GM23338 (cell line): ENCODE measurements around the gene ING4.
"Not testable (repeated sequence)": the region's sequence is repeated elsewhere in the genome, so short reads cannot be mapped to it uniquely, and the experiment has no call there.

Experiments used
- CREB1 ChIP-seq: fragments of 250-450 bp; sonication (Bioruptor Pico); IDR thresholded peaks from 2 replicates; pipeline ENCODE4 v1.5.0; 2020; ENCODE audit warnings: low read depth, mild to moderate bottlenecking, moderate library complexity
- CTCF ChIP-seq, 2 experiments: fragments of 200-600 bp in 1 of 2; sonication (generic) in 1 of 2; conservative IDR thresholded peaks; 2 replicates each; pipeline versions ENCODE4 v1.5.1 to v1.6.1; 2016 to 2017; ENCODE audit warnings: antibody characterized with exemption in 2 of 2, low read depth in 2 of 2, mild to moderate bottlenecking in 2 of 2, moderate library complexity in 1 of 2
- ETS1 ChIP-seq: IDR thresholded peaks from 2 replicates; pipeline ENCODE4 v1.6.1; 2016; ENCODE audit warnings: antibody characterized with exemption
- EZH2phosphoT487 ChIP-seq: fragments of 200-600 bp; sonication (generic); IDR thresholded peaks from one replicate; pipeline ENCODE4 v1.8.1; 2018; ENCODE audit warnings: antibody characterized with exemption; ENCODE audit not compliant: unreplicated experiment

- TF ChIP-seq CTCF (conservative IDR thresholded peaks at IDR 0.05; ENCODE audit: low read depth in 2 of 2); ETS1; EZH2phosphoT487; CREB1 (CRISPR knock-in tag): not testable (repeated sequence)
Observed at GRCh38 chr12:6708351-6708750, 45.4 kb upstream of the ING4 start.
